Body of pancreas (tissue), 4 donors: ENCODE data around the gene ADCY7.

Source experiments
- CTCF ChIP-seq, 7 experiments: fragments of 450-650 bp in 4 of 7; fragments of 200-600 bp in 3 of 7; sonication (generic) in 3 of 7; IDR thresholded peaks; one replicate each; pipeline ENCODE4 v1.5.1; 2016 to 2019; ENCODE audit warnings: antibody characterized with exemption in 7 of 7
- POLR2A ChIP-seq, 3 donors: fragments of 450-650 bp; IDR thresholded peaks; one replicate each; pipeline ENCODE4 v1.6.1; 2016; ENCODE audit warnings: antibody characterized with exemption in 3 of 3, mild to moderate bottlenecking in 2 of 3

GRCh38 chr16:50259334-50260205 lies 6.8 kb upstream of the ADCY7 start:
- TF ChIP-seq CTCF (IDR thresholded peaks at IDR 0.05): no peak
- no peak for TF ChIP-seq POLR2A (IDR thresholded peaks at IDR 0.05)
